HG02885 (cell line): Measurements from ENCODE around the gene RAPGEF4.

Experiments
- ATAC-seq: cut with Tn5 transposase; IDR thresholded peaks from one replicate; pipeline ENCODE4 v1.9.1; 2021; ENCODE audit warnings: mild to moderate bottlenecking; ENCODE audit not compliant: unreplicated experiment, poor library complexity

RAPGEF4 gene

DNA sequence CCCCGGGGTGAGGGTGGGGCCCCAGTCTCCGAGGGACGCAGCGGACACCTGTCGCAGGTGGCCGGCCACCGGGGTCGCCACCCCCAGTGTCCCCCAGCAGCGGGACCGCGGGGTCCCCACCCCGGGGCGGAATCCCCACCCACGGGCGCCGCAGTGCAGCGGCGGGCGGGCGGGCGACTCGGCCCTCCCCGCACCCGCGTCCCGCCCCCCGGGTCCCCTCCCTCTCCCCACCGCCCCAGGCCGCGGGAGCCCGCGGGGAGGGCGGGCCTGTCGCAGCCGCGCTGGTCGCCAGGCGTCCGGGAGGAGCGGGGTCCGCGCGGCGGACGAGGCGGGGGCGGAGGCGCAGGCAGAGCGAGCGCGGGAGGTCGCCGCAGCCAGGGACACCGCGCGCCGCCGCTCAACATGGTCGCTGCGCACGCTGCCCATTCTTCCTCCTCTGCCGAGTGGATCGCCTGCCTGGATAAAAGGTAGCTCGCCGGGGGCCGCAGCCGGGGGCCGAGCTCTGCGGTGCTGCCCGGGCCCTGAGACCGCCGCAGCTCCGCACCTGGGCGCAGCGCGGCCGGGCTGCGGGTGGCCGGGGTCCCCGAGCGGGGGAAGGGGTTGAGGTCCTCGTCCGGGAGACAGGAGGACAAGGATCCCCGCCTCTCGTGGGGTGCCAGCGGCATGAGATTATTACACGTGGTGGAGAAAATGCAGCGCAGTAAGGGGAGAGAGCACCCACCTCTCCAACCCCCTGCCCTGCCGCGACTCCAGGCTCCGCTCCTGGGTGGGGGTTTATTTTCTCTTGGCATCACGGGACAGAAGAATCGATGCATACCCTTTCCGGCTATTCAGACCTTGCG lies at the start of gene RAPGEF4:
Gene RAPGEF4 (plus strand): TSS at position 264 of the 842 bp plus-strand sequence. CDS start 139 bp downstream, at position 403.
- ATAC-seq = no peak

DNA sequence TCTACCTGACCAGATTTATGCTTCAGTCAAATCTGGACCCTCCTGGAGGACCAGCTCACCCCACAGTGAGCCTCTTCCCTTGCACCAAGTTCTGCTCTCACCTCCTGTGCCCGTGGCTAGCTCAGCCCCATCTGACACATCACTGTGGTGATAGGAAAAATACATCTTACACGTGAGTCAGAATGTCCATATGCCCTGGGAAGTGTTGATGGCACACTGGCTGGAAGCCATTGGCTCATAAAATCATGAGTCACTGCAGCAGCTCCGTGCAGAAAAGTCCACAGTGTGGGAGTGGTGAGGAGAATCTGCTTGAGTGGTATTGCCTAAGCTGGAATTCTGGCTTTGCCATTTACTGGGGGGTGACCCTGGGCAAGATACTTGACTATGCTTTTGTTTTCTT lies 42.6 kb upstream of the RAPGEF4 start:
- ATAC-seq = no peak

DNA sequence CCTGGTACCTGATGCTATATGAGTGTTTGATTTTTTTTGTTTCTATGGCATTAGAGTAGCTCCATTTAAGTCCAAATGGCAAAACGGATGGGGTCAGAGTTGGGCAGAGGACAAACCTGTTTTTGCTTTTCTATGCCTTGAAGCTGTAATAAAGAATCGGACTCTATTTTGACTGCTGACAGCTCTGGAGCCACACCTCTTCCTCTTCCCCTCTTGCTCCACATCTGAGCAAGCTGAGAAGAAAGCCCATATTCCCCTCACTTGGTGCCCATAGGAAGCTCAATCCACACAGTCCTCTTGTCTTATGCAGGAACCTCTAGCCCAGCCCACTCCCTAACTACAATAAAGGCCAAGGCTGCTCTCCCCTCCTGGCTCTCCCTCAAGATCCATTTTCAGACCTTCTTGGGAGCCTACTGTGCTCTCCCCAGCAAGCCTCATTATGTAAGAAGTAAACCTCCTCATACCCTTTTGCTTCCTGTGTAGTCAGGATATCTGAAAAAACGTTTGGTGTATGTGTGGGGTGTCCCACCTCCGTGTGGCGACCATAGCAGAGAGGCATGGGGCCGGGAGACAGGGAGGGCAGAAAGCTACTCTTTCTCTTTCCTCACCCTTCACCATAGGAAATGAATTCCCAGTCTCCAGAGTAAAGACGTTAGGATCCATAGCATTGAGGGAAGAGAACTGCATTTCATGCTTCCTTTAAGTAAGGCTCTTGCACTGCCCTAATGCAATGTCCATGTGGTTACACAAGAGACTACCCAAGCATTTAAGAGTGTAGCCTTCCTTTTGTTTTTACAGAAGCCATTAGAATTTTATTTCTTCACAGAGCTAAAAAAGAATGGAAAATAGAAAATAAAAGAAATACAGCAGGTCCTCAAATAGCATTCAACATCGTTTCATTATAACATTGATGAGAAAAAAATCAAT lies 41.9 kb upstream of the RAPGEF4 start:
- no peak for ATAC-seq

DNA sequence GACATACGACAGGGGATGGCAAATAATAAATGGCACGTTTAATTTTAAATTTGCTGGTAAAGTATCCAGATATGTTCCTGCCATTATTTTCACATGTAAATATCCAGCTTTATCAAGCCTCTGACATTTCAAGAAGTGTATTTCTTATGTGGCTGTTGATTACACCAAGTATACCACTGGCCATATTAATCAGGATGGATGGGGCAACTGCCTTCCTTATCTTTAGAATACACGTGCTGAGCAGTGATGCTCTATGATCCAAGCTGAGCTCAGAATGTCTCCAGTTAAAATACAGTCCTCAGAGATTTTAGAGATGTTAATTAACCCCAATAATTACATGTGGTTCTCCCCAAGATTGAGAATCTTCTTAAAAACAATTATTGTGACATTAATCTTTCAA lies 38.3 kb upstream of the RAPGEF4 start:
- ATAC-seq = no peak

DNA sequence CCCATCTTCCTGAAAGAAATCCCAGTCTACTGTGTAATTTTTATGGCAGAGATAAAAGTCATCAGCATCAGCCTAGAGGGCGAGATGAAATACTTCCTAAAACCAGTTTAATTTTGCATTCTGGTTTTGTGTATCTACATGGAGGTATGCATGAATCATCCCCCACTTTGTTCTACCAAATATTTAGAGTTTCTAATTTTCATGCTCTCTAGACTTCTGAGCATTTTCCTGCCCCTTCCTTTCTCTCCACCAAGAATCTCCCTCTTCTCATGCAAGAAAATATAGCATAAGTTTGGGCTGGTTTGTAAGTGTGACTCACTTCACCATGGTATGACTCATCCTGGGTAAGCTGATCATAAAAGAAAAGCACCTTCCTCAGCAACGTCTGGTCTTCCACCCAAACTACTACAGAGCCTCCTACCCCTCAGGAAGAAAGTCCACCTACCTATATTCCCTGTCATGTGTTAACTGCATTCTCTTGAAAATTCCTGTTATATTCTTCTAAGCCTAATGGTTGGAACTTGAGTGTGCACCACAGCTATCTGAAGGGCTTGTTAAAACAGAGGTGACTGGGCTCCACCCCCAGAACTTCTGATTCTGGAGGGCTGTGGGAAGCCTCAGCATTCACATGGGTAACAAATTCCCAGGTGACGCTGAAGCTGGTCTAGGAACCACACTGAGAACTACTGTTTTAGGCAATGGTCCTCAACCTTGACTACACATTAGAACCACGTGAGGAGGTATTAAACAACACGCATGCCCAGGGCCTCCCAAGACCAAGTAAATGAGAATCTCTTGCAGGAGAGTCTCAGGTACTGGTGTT lies 37.4 kb upstream of the RAPGEF4 start:
- peak; percentile 72 for ATAC-seq

DNA sequence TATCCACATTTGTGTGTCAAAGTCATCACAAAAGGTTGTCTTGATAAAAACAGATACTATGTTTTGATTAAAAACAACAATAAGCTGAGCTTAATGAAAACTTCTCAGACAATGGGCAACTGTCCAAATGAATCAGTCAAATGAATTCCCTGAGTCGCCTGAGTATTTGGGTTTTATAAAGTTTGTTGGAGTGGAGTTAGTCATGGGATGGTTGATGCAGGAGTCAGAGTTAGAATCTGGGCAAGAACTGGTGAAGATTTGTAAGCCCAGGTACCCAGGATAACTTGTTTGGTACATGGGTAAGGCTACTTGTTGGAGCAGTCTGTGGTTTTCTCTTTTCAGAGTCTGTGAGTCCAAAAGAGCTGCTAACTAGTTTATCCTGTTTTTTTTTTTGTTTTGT lies 34.4 kb upstream of the RAPGEF4 start:
- ATAC-seq = no peak

DNA sequence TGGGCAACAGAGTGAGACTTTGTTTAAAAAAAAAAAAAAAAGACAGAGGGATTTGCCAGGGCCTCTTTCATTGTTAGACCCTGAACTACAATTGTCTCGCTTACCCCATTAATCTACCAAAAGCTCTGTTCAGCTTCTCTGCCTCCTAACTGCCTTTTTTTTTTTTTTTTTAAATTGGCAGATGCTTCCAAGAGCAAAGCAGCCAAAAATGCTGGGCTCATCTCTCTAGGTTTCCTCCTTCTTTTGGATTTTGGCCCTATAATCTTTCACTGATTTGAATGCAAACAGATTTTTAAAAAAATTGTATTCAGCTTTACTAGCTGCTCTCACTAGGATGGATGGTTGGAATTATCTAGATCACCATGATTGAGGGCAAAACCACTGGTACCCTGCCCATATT lies 33.2 kb upstream of the RAPGEF4 start:
- ATAC-seq = no peak

DNA sequence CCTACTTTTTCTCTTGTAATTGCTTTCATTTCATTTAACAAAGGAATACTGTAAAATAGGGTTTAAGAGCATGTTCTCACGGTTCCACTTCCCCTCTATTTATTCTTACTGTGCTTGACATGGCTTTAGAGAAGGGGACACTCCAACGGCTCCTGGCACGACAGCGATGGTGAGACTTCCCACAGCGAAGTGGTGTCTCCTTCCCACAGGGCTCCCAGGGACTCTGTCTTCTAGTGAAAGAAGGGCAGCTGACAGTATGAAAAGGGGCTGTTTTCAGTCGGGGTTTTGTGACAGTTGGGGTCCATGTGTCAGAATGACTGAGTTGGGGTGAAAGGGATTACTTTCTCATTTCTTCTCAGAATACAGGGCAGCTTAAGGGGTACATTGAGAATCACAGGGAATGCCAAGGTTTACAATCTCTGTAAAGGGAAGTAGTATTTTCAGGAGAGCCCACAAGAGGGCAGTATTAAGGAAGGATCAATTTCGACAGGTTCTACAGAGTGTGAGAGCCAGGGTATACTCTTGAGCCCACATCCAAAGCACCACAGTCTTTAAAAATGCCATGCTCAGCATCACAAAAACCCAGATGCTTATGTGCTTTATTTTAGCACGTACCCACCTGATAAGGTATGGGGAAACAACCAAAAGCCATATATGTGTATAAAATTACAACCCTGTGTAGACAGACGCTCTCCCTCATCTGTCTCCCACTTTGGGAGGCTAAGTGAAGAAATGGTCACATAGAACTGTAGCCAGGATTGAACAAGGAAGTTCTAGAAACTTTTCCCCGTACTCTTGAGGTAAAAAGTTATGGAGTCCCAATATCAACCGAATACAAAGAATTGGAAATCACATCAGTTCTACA lies 31.3 kb upstream of the RAPGEF4 start:
- no peak for ATAC-seq

DNA sequence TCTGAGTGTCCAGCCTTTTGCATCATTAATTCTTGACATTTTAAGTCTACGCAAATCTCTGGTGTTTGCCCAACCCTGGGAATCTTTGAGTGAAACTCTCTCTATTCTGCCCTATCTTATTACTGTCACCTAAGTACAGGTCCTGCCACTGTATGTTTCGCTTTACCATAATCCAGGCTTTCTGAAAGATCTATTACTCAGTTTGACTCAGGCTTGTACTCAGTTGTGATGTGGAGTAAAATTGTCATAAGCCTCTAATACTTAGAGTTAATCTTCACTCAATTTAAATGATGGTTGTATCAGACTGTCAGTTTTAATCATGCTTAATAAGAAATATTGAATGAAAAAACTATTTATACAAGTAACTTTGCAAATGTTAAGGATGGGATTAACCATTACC lies 30.3 kb upstream of the RAPGEF4 start:
- no peak for ATAC-seq

DNA sequence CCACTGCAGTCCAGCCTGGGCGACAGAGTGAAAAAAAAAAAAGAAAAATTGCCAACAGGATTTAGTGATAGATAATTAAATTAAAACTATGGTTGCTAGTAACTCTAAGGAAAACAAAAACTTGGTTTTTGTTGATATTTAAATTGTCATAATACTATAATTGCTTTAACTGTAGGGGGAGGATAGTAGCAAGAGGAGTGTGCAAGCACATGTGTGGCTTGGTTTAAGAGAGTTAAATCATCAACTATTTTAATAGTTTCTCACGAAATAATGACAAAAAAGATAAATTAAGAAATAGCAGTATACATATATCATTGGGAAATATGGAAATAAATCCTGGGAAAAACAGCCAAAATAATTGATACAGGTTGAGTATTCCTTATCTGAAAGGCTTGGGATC lies 27.4 kb upstream of the RAPGEF4 start:
- ATAC-seq = no peak

DNA sequence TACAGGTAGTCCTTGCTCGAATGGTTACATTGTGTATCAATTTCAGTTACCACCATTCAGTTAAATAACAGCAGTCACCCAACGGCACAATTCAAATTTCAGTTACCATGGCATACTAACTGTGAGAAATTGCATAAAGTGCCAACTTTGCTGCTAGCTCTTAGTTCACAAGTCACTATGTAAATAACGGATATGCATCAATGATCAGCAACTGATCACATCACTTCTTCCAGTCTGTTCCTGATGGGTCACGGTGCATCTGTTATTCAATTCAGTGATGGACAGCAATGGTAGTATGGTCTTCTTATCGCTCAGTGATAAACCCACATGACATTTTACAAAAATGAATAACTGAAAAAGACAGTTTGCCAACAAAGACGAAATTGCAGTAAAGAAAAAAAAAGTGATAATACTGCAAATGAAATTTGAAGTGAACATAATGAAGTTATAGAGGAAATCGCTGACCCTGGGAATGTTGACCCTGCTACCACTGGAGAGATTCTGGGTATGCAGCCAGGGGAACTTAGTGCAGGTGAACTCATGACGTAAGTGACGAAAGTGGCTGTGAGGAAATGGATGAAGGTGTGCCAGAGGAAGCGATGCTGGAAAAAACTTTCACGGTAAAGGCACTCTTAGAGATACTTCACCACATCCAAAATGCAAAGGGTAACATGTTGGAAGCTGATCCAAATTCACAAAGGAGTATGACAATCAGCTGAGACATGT lies 25.9 kb upstream of the RAPGEF4 start:
- ATAC-seq = no peak

DNA sequence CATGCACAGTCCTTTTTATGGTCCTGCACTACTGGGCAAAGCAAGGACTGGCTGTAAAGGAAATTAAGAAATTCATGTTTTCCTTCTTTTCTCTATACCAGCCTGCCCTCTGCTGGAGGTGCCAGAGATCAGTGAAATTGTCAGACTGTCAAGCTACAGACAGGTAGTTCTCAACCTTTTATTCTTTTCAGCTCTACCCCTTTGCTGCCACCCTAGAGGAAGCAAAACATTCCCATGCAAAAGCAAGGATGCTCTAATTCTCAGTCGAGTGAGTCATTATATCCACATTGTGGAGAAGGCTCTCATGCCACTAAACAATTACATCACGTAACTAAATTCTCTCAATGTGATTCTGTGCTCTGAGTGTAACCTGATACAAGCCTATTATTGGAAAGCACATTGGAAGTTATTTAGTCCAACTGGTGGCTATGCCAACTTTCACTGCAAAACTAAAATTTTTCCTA lies 25.0 kb upstream of the RAPGEF4 start:
- ATAC-seq = no peak

DNA sequence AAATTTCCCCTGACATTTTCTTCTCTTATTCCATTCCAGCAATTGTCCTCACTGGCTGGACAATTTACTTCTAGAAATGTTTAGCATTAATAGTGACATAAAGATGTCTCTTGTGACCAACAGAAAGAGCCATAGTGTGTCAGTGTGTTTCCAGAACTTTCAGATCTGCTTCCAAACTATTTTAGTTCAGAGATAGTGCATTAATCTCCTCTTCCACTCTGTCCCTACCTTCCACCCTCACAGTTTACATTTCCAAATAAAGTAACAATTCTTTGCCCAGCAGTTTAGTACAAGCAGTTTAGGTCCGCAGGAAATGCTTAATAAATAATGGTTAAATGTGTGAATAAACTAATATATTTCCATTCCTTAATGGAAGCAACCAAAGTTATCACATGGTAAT lies 24.5 kb upstream of the RAPGEF4 start:
- ATAC-seq = no peak

DNA sequence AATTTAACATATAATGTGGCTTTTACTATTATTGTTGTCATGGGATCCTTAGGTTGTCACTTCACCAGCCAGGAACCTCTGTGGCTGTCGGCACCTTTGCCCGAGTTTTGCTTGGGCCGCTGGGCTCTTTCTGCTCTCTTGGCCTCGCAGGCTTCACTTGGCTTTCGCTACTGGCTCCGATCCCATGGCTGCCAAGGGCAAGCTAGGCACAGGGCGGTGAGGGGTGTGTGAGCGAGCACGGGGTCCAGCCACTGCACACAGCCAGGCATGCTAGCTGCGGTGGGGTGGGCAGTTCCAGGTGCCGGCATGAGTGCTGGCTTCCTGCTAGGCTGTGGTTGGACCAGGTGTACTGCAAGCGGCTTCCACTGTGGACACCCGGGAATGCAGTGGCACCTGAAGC lies 23.4 kb upstream of the RAPGEF4 start:
- ATAC-seq = no peak

DNA sequence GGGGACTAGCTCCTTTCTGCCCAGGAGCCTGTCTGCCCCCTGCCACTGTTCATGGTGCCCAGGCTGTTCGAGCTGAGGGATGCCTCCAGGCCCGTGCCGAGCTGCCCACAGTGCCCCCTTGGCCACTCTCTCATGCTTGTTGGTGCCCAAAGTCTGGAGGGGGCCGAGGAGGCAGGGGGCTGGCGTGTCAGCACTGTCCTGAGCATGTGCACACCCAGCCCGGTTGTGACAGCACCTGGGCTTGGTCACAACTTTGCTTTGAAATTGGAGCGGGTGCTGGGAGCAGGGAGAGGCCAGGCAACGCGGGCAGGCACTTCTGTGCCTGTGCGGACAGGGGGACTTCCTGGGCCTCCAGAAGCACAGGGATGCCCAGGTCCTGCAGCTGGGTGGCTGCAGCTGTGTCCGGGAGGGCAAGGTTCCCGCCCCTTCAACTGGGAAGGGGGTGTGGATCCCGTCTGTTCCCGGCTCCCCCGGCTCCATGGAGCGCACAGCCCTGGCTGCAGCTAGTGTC lies 22.2 kb upstream of the RAPGEF4 start:
- no peak for ATAC-seq

DNA sequence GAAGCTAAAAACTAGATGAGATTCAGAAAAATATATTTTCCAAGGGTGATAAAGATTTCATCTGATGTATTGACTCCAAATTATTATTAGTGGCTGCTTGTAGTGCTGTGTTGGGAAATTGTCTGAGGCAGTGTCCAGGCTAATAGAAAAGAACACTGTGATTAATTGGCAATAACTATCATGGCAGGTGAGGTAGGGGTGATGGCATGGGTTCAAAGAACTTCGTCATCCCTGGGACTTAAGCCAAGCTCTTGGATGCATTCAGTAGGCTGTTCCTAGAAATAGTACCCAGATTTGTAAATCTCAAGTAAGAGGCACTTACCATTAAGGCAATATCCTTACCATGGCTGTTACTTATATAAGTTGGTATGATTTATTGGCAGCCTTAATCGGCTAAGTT lies 13.2 kb upstream of the RAPGEF4 start:
- ATAC-seq = no peak

DNA sequence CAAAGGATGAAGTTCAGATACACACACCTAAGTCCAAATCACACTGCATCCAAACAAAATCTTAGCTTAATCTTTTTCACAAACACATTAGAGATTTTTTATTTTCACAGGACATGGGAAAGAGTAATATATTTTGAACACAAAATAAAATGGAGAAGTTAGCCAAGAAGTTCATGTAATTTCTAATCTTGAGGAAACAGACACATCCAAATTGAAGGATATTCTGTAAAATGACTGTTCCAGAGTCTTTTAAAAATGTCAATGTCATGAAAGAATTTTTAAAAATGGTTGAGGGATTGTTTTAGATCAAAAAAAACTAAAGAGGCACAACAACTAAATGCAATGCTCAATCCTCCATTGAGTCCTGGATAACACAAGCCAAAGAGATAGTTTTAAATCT lies 12.4 kb upstream of the RAPGEF4 start:
- no peak for ATAC-seq

DNA sequence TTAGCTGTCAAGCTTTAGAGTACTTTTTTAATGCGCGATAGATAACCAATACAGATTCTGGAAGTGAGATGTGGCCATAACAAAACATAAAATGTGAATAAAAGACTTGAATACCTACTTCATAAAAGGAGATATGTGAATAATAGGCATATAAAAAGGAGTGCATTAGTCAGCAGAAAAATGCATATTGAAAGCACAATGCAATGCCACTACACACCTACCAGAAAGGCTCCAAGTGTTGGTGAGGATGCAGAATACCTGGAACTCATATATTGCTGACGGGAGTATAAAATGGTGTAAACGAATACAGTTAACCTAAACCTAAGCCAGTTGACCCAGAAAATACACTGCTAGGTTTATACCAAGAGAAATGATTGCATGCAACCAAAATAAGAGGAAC lies 10.9 kb upstream of the RAPGEF4 start:
- ATAC-seq = no peak

DNA sequence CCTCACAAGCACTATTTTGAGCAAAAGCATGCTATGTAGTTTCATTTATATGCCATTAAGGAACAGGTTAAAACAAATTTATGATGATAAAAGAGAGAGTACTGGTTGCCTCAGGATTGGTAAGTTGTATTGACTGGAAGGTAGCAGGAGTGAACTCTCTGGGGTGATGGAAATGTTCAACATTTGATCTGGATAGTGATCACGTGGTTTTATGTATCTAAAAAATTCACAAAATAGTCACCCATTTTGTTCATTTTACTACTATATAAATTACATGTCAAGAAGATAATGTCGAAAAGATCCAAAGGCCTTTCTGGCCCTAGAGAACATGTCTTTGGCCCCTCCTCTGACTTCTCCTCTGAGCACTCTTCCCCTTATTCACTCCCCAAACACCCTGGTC lies 10.4 kb upstream of the RAPGEF4 start:
- no peak for ATAC-seq
